IMR-90 (cell line): ENCODE data around the gene GALNT16. TPM values are rescaled to one million over a fixed set of nuclear protein-coding genes. Genes with fewer than 3 reads are reported as not detected.

Experiments
- ATAC-seq: fragments of 200-7000 bp; cut with Tn5 transposase; 2 replicates; pipeline ENCODE4 v1.9.1; 2020; ENCODE audit warnings: low read depth, mild to moderate bottlenecking, moderate library complexity
- BruUV-seq: library from RNA; stranded (reverse); fragments of 400-500 nt; replicated peaks from 2 replicates; lab custom pipeline; 2021; lab: Mats Ljungman, UMichigan
- CTCF ChIA-PET: fragments of 300-600 bp; formaldehyde crosslinking; extraction: SDS; loops from one replicate; lab custom pipeline; 2021; ENCODE audit warnings: antibody characterized with exemption; lab: Yijun Ruan, JAX
- POLR2A ChIA-PET: fragments of 300-600 bp; sonication (Branson Sonifier 250); formaldehyde crosslinking; loops from one replicate; lab custom pipeline; 2022; ENCODE audit warnings: antibody characterized with exemption; ENCODE audit not compliant: unreplicated experiment; lab: Charles Lee
- DNase-seq: peaks from one replicate; pipeline ENCODE4 v3.0.0; 2013
- H2AFZ ChIP-seq: replicated peaks from 2 replicates; pipeline ENCODE3; 2013; ENCODE audit warnings: low read length, mild to moderate bottlenecking; ENCODE audit not compliant: poor library complexity
- H2AK5ac ChIP-seq: 2 replicates; pipeline ENCODE4 v1.6.1; 2013; ENCODE audit warnings: low read depth, low read length, inconsistent platforms
- H2AK9ac ChIP-seq: replicated peaks from 2 replicates; pipeline ENCODE3; 2013; ENCODE audit warnings: mild to moderate bottlenecking, low read depth, low read length, moderate library complexity; ENCODE audit not compliant: poor library complexity
- H2BK120ac ChIP-seq: 2 replicates; pipeline ENCODE4 v1.6.1; 2013; ENCODE audit warnings: low read depth, low read length, inconsistent platforms
- H2BK15ac ChIP-seq: 3 replicates; pipeline ENCODE4 v1.6.1; 2013; ENCODE audit warnings: low read depth, low read length, inconsistent platforms
- H2BK20ac ChIP-seq: 2 replicates; pipeline ENCODE4 v1.6.1; 2013; ENCODE audit warnings: low read depth, mild to moderate bottlenecking, inconsistent platforms, low read length, moderate library complexity
- H2BK5ac ChIP-seq: 2 replicates; pipeline ENCODE4 v1.6.1; 2013; ENCODE audit warnings: mild to moderate bottlenecking, low read depth, low read length, inconsistent platforms; ENCODE audit not compliant: poor library complexity, severe bottlenecking
- H3K14ac ChIP-seq: replicated peaks from 2 replicates; pipeline ENCODE4 v1.6.1; 2013; ENCODE audit warnings: low read depth, low read length, inconsistent platforms
- H3K18ac ChIP-seq: 2 replicates; pipeline ENCODE4 v1.6.1; 2013; ENCODE audit warnings: low read depth, low read length, control low read depth
- H3K23ac ChIP-seq: 2 replicates; pipeline ENCODE4 v1.6.1; 2013; ENCODE audit warnings: low read depth, low read length, inconsistent platforms
- H3K27ac ChIP-seq: 2 replicates; pipeline ENCODE4 v1.5.1; 2013; ENCODE audit warnings: mild to moderate bottlenecking, control low read depth, low read length; ENCODE audit not compliant: insufficient read depth
- H3K27me3 ChIP-seq: 2 replicates; pipeline ENCODE4 v1.6.1; 2013; ENCODE audit warnings: low read length; ENCODE audit not compliant: control insufficient read depth, insufficient read depth
- H3K36me3 ChIP-seq: 2 replicates; pipeline ENCODE4 v1.6.1; 2013; ENCODE audit warnings: low read length, mixed read lengths; ENCODE audit not compliant: control insufficient read depth, insufficient read depth
- H3K4ac ChIP-seq: 2 replicates; pipeline ENCODE4 v1.6.1; 2013; ENCODE audit warnings: low read depth, low read length, inconsistent platforms
- H3K4me1 ChIP-seq: 2 replicates; pipeline ENCODE4 v1.6.1; 2013; ENCODE audit warnings: low read length, mixed read lengths; ENCODE audit not compliant: control insufficient read depth, insufficient read depth
- H3K4me2 ChIP-seq: 2 replicates; pipeline ENCODE4 v1.6.1; 2013; ENCODE audit warnings: low read depth, mild to moderate bottlenecking, control low read depth, low read length, moderate library complexity
- H3K4me3 ChIP-seq: 2 replicates; pipeline ENCODE4 v1.5.1; 2013; ENCODE audit warnings: low read depth, mild to moderate bottlenecking, control low read depth, low read length, moderate library complexity; ENCODE audit not compliant: insufficient read depth
- H3K56ac ChIP-seq: 2 replicates; pipeline ENCODE4 v1.6.1; 2013; ENCODE audit warnings: low read length, inconsistent platforms; ENCODE audit not compliant: insufficient read depth; ENCODE audit errors: extremely low read depth
- H3K79me1 ChIP-seq, 2 experiments: 2 replicates each; pipeline ENCODE4 v1.6.1; 2013; ENCODE audit warnings: low read length in 2 of 2, inconsistent platforms in 1 of 2, low read depth in 1 of 2
- H3K9ac ChIP-seq: 2 replicates; pipeline ENCODE4 v1.6.1; 2013; ENCODE audit warnings: low read depth, low read length, control low read depth
- H3K9me1 ChIP-seq: 2 replicates; pipeline ENCODE4 v1.6.1; 2013; ENCODE audit warnings: low read length, inconsistent platforms; ENCODE audit not compliant: insufficient read depth
- H3K9me3 ChIP-seq: 2 replicates; pipeline ENCODE4 v1.6.1; 2013; ENCODE audit warnings: low read length; ENCODE audit not compliant: control insufficient read depth, insufficient read depth
- H4K20me1 ChIP-seq: 2 replicates; pipeline ENCODE4 v1.6.1; 2013; ENCODE audit warnings: low read length, inconsistent platforms; ENCODE audit not compliant: insufficient read depth
- H4K5ac ChIP-seq: 2 replicates; pipeline ENCODE4 v1.6.1; 2013; ENCODE audit warnings: mild to moderate bottlenecking, low read depth, low read length, control low read depth
- H4K8ac ChIP-seq, 2 experiments: 2 replicates each; pipeline ENCODE4 v1.6.1; 2013; ENCODE audit warnings: low read depth in 2 of 2, low read length in 2 of 2, control low read depth in 1 of 2, inconsistent platforms in 1 of 2
- H4K91ac ChIP-seq: 2 replicates; pipeline ENCODE4 v1.6.1; 2013; ENCODE audit warnings: low read depth, low read length, inconsistent platforms; ENCODE audit not compliant: insufficient read depth
- BHLHE40 ChIP-seq: fragments of 150-350 bp; IDR thresholded peaks from 2 replicates; pipeline ENCODE4 v1.6.1; 2016; ENCODE audit warnings: mild to moderate bottlenecking, low read depth, low read length
- CEBPB ChIP-seq: IDR thresholded peaks from 2 replicates; pipeline ENCODE4 v1.6.1; 2012; ENCODE audit warnings: low read depth, low read length, improper control_type of control experiment
- RAD21 ChIP-seq: IDR thresholded peaks from 2 replicates; pipeline ENCODE4 v1.6.1; 2012; ENCODE audit warnings: low read length, improper control_type of control experiment
- RCOR1 ChIP-seq: IDR thresholded peaks from 2 replicates; pipeline ENCODE4 v1.6.1; 2012; ENCODE audit warnings: mild to moderate bottlenecking, low read length, improper control_type of control experiment; ENCODE audit not compliant: insufficient replicate concordance
- WGBS, 2 experiments: methylation state at CpG; one replicate each; pipeline versions ENCODE4 v1.1.5 to v1.1.7; 2013; ENCODE audit warnings: missing lambda C conversion rate in 2 of 2; ENCODE audit not compliant: insufficient read length in 1 of 2; ENCODE audit errors: extremely low coverage in 2 of 2; 5-methylcytosine and 5-hydroxymethylcytosine counted together
- dilution Hi-C: fragments of 300-500 bp; cut with HindIII; formaldehyde crosslinking; loops from one replicate; pipeline ENCODE4 v1.14.3; 2018; ENCODE audit warnings: low sequenced_read_pairs; ENCODE audit not compliant: unreplicated experiment
- in situ Hi-C: fragments of 300-500 bp; cut with MboI; formaldehyde crosslinking; loops from 3 replicates; pipeline ENCODE4 v1.14.3; 2019; ENCODE audit warnings: low sequenced_read_pairs, inconsistent platforms, mixed read lengths
- intact Hi-C: fragments of 100-400 bp; cut with micrococcal nuclease; formaldehyde crosslinking; loops from 2 replicates; pipeline ENCODE4 v1.10.0; 2022
- polyA plus RNA-seq, 3 experiments: library from polyadenylated mRNA; depleted of rRNA; stranded (reverse); fragments of >200 nt; gene quantifications; 2 replicates each; pipeline ENCODE4 v1.2.3, GENCODE V29; 2012; ENCODE audit warnings: low replicate concordance in 1 of 3
- total RNA-seq: library from RNA; depleted of rRNA; stranded (reverse); fragments of >200 nt; gene quantifications from 2 replicates; pipeline ENCODE4 v1.2.3, GENCODE V29; 2012

The GALNT16 gene
- total and polyA plus RNA-seq, 2 of the 4 experiments (the other 2 are of a cell fraction), result 0.36 to 1.5 TPM

- Histone ChIP-seq H3K9me1 (peaks cover 9% of the 10 kb centered on the region), H3K18ac (no peak overlapping the region), H3K27ac (no peak overlapping the region), H3K9me3 (no peaks in the 10 kb centered on the region), H3K36me3 (peaks cover 2% of the 10 kb centered on the region; the same call in 1 of the 2 replicates), H2BK120ac (no peak overlapping the region), H2BK20ac (no peak overlapping the region), H4K91ac (no peak overlapping the region), H4K8ac (no peak overlapping the region), H3K9ac (no peak overlapping the region), H2BK5ac (no peak overlapping the region), H3K4me3 (no peak overlapping the region), H2BK15ac (no peak overlapping the region), H3K79me1 (peaks cover 26 to 66% of the 10 kb centered on the region in 2 experiments), H3K23ac (no peak overlapping the region), H3K14ac (no peak overlapping the region), H3K56ac (no peak overlapping the region), H4K5ac (no peak overlapping the region), H3K4me1 (peaks cover 1% of the 10 kb centered on the region; the same call in 1 of the 2 replicates), H2AK9ac (no peak overlapping the region), H2AK5ac (no peak overlapping the region), H2AFZ (no peak overlapping the region), H3K4me2 (no peak overlapping the region), H3K4ac (no peak overlapping the region), H4K20me1 (peaks cover 37% of the 10 kb centered on the region), H3K27me3 (no peaks in the 10 kb centered on the region)
- ATAC-seq, result no peak
- in situ Hi-C loops, result no loop called here
- WGBS, 2 experiments, result no CpG with 5 or more reads among the region's 3 CpGs
- no peak for DNase-seq
- dilution Hi-C loops, result no loop called here
- POLR2A ChIA-PET, result no interaction called here
- no TSS peak for BruUV-seq
- TF ChIP-seq BHLHE40 (no peak), RAD21 (no peak), CEBPB (no peak), RCOR1 (no peak)
- CTCF ChIA-PET, result no interaction called here
- intact Hi-C loops, result no loop called here
Observed at GRCh38 chr14:69404478-69404877, 144.5 kb downstream of the GALNT16 start.
